H1 (cell line): ENCODE measurements around the gene CDC123. TPM values are rescaled to one million over a fixed set of nuclear protein-coding genes. Genes with fewer than 3 reads are reported as not detected.

Experiments used
- CTCF ChIA-PET: fragments of 300-600 bp; sonication (Branson Sonifier 250); formaldehyde crosslinking; loops from one replicate; lab custom pipeline; 2021; ENCODE audit not compliant: partially characterized antibody; lab: Charles Lee
- POLR2A ChIA-PET: fragments of 300-600 bp; sonication (Branson Sonifier 250); formaldehyde crosslinking; loops from one replicate; lab custom pipeline; 2021; ENCODE audit warnings: inconsistent platforms; ENCODE audit not compliant: partially characterized antibody; lab: Charles Lee
- DNase-seq, 2 experiments: peaks; one replicate each; pipeline versions ENCODE4 v3.0.0 to v3.0.0-alpha.2; 2010 to 2022; ENCODE audit warnings: low spot score in 2 of 2, low read depth in 1 of 2, mixed read lengths in 1 of 2
- FAIRE-seq: peaks from 2 replicates; lab custom pipeline; 2011; peaks lifted over from hg19 to GRCh38; lab: Jason Lieb, UNC
- H2AFZ ChIP-seq: 2 replicates; pipeline ENCODE4 v1.8.1; 2012; ENCODE audit warnings: low read length, inconsistent platforms
- H2AK5ac ChIP-seq: 2 replicates; pipeline ENCODE4 v1.6.1; 2013; ENCODE audit warnings: low read depth, low read length
- H2BK120ac ChIP-seq: replicated peaks from 2 replicates; pipeline ENCODE3; 2013; ENCODE audit warnings: low read depth, low read length, inconsistent platforms
- H2BK12ac ChIP-seq: 2 replicates; pipeline ENCODE4 v1.6.1; 2013; ENCODE audit warnings: low read depth, low read length
- H2BK15ac ChIP-seq: 2 replicates; pipeline ENCODE4 v1.6.1; 2013; ENCODE audit warnings: low read length
- H2BK20ac ChIP-seq: 2 replicates; pipeline ENCODE4 v1.6.1; 2013; ENCODE audit warnings: low read length
- H2BK5ac ChIP-seq: 2 replicates; pipeline ENCODE4 v1.6.1; 2013; ENCODE audit warnings: low read depth, low read length
- H3K14ac ChIP-seq: 2 replicates; pipeline ENCODE4 v1.6.1; 2013; ENCODE audit warnings: inconsistent platforms; ENCODE audit not compliant: insufficient read length
- H3K18ac ChIP-seq: 2 replicates; pipeline ENCODE4 v1.6.1; 2013; ENCODE audit warnings: low read length; ENCODE audit errors: extremely low read depth
- H3K23ac ChIP-seq: 2 replicates; pipeline ENCODE4 v1.6.1; 2013; ENCODE audit warnings: inconsistent platforms; ENCODE audit not compliant: insufficient read length
- H3K23me2 ChIP-seq: 2 replicates; pipeline ENCODE4 v1.6.1; 2013; ENCODE audit warnings: low read depth, low read length
- H3K27ac ChIP-seq: 2 replicates; pipeline ENCODE4 v1.6.1; 2011; ENCODE audit warnings: low read depth, low read length, inconsistent platforms
- H3K27me3 ChIP-seq, 4 experiments: replicated peaks in 1 of 4; 1 replicate in 1 of 4; 2 replicates in 3 of 4; pipeline versions ENCODE4 v1.6.1 to v1.8.1; 2011 to 2013; ENCODE audit warnings: low read length in 3 of 4, mild to moderate bottlenecking in 3 of 4, inconsistent platforms in 2 of 4, mixed read lengths in 2 of 4, moderate library complexity in 1 of 4; ENCODE audit not compliant: control insufficient read depth in 3 of 4, insufficient read depth in 3 of 4; ENCODE audit errors: extremely low read depth in 1 of 4
- H3K36me3 ChIP-seq, 4 experiments: 2 replicates each; pipeline versions ENCODE4 v1.6.1 to v1.8.1; 2011 to 2013; ENCODE audit warnings: mild to moderate bottlenecking in 4 of 4, low read length in 3 of 4, moderate library complexity in 2 of 4, control low read depth in 1 of 4, inconsistent platforms in 1 of 4; ENCODE audit not compliant: insufficient read depth in 4 of 4, control insufficient read depth in 2 of 4
- H3K4ac ChIP-seq: replicated peaks from 2 replicates; pipeline ENCODE3; 2013; ENCODE audit warnings: low read length, low read depth, mixed read lengths, inconsistent platforms; ENCODE audit not compliant: insufficient read length
- H3K4me1 ChIP-seq, 4 experiments: replicated peaks in 1 of 4; 1 replicate in 1 of 4; 2 replicates in 3 of 4; pipeline versions ENCODE4 v1.6.1 to v1.8.1; 2011 to 2013; ENCODE audit warnings: low read length in 3 of 4, inconsistent platforms in 2 of 4, mixed read lengths in 1 of 4; ENCODE audit not compliant: insufficient read depth in 4 of 4, control insufficient read depth in 3 of 4
- H3K4me2 ChIP-seq, 2 experiments: 2 replicates each; pipeline versions ENCODE4 v1.6.1 to v1.8.1; 2011 to 2013; ENCODE audit warnings: low read depth in 2 of 2, low read length in 2 of 2, control low read depth in 1 of 2, inconsistent platforms in 1 of 2, mild to moderate bottlenecking in 1 of 2; ENCODE audit not compliant: insufficient read depth in 1 of 2
- H3K4me3 ChIP-seq, 4 experiments: fragments of 200-600, 300-600 bp in 1 of 4; sonication (generic), shearing (Covaris generic), sonication (Bioruptor Twin) in 1 of 4; 2 replicates each; pipeline versions ENCODE4 v1.5.1 to v1.8.1; 2011 to 2016; ENCODE audit warnings: low read length in 4 of 4, low read depth in 3 of 4, control low read depth in 2 of 4, inconsistent platforms in 2 of 4, mild to moderate bottlenecking in 2 of 4, mixed read lengths in 1 of 4, moderate library complexity in 1 of 4; ENCODE audit not compliant: insufficient read depth in 2 of 4; ENCODE audit errors: extremely low read depth in 1 of 4
- H3K56ac ChIP-seq: replicated peaks from 2 replicates; pipeline ENCODE3; 2013; ENCODE audit warnings: low read depth, mild to moderate bottlenecking, mixed read lengths, low read length, inconsistent platforms; ENCODE audit not compliant: insufficient read length
- H3K79me1 ChIP-seq: 2 replicates; pipeline ENCODE4 v1.6.1; 2013; ENCODE audit warnings: low read depth, low read length, control low read depth
- H3K79me2 ChIP-seq, 2 experiments: 2 replicates each; pipeline versions ENCODE4 v1.6.1 to v1.8.1; 2012 to 2013; ENCODE audit warnings: low read length in 2 of 2, mild to moderate bottlenecking in 2 of 2, inconsistent platforms in 1 of 2; ENCODE audit not compliant: insufficient read depth in 2 of 2, control insufficient read depth in 1 of 2
- H3K9ac ChIP-seq, 4 experiments: replicated peaks in 1 of 4; 1 replicate in 1 of 4; 2 replicates in 3 of 4; pipeline versions ENCODE4 v1.6.1 to v1.8.1; 2011 to 2013; ENCODE audit warnings: low read depth in 3 of 4, low read length in 3 of 4, control low read depth in 2 of 4, mild to moderate bottlenecking in 2 of 4, moderate library complexity in 2 of 4, inconsistent platforms in 1 of 4; ENCODE audit errors: extremely low read depth in 1 of 4
- H3K9me3 ChIP-seq, 2 experiments: 2 replicates each; pipeline versions ENCODE4 v1.6.1 to v1.8.1; 2012 to 2013; ENCODE audit warnings: mild to moderate bottlenecking in 2 of 2, moderate library complexity in 2 of 2, control low read depth in 1 of 2, inconsistent platforms in 1 of 2, low read depth in 1 of 2, low read length in 1 of 2, mixed read lengths in 1 of 2; ENCODE audit not compliant: insufficient read depth in 2 of 2
- H4K20me1 ChIP-seq, 2 experiments: replicated peaks in 1 of 2; 2 replicates each; pipeline versions ENCODE3 to v1.8.1; 2011 to 2013; ENCODE audit warnings: inconsistent platforms in 2 of 2, low read length in 2 of 2, mild to moderate bottlenecking in 1 of 2; ENCODE audit not compliant: insufficient read depth in 2 of 2, control insufficient read depth in 1 of 2
- H4K5ac ChIP-seq: 2 replicates; pipeline ENCODE4 v1.6.1; 2013; ENCODE audit warnings: low read length, low read depth, mixed read lengths, inconsistent platforms; ENCODE audit not compliant: insufficient read length
- H4K8ac ChIP-seq: 2 replicates; pipeline ENCODE4 v1.8.0; 2013; ENCODE audit warnings: mild to moderate bottlenecking, moderate library complexity, low read length, inconsistent platforms; ENCODE audit not compliant: insufficient read depth; ENCODE audit errors: extremely low read depth
- H4K91ac ChIP-seq: replicated peaks from 2 replicates; pipeline ENCODE3; 2013; ENCODE audit warnings: low read length, mixed read lengths, inconsistent platforms; ENCODE audit not compliant: insufficient read length
- CBX5 ChIP-seq: fragments of 300-800, 300-1000 bp; sonication (generic); IDR thresholded peaks from 2 replicates; pipeline ENCODE4 v1.7.1; 2016; ENCODE audit warnings: antibody characterized with exemption, low read length, low read depth
- EGR1 ChIP-seq: IDR thresholded peaks from 2 replicates; pipeline ENCODE4 v1.6.1; 2011; ENCODE audit warnings: low read depth, low read length, borderline replicate concordance
- POLR2AphosphoS5 ChIP-seq: IDR thresholded peaks from 2 replicates; pipeline ENCODE4 v1.6.1; 2011; ENCODE audit warnings: low read depth, low read length
- SIX5 ChIP-seq: IDR thresholded peaks from 2 replicates; pipeline ENCODE4 v1.6.1; 2011; ENCODE audit warnings: mild to moderate bottlenecking, low read depth, low read length
- WGBS, 2 experiments: shearing (Covaris generic) in 1 of 2; methylation state at CpG; one replicate each; pipeline versions ENCODE4 v1.1.6 to v1.1.7; 2013 to 2015; ENCODE audit warnings: low lambda C conversion rate in 2 of 2, mixed read lengths in 2 of 2, inconsistent platforms in 1 of 2, low coverage in 1 of 2, missing lambda C conversion rate in 1 of 2; ENCODE audit not compliant: insufficient replicate concordance in 2 of 2, insufficient coverage in 1 of 2, insufficient read length in 1 of 2; ENCODE audit errors: extremely low coverage in 1 of 2, missing lambda C conversion rate in 1 of 2; 5-methylcytosine and 5-hydroxymethylcytosine counted together
- polyA plus RNA-seq, 7 experiments: library from polyadenylated mRNA; depleted of rRNA in 3 of 7; stranded (reverse) in 5 of 7; unstranded in 2 of 7; fragments of >200 nt in 5 of 7; fragments of 200-250 nt in 2 of 7; gene quantifications; 1 replicate in 5 of 7; 2 replicates in 1 of 7; 4 replicates in 1 of 7; pipeline versions ENCODE4 v1.2.1 to v1.2.3, GENCODE V29; 2011 to 2013; ENCODE audit warnings: missing spikeins in 2 of 7, mixed read lengths in 2 of 7
- total RNA-seq: library from RNA; stranded (reverse); fragmentation: NEBNext Ultra II Directional; extraction: Animal tissue kit (Norgen Biotek cat#: 25700); gene quantifications from 2 replicates; pipeline ENCODE4 v1.2.1, GENCODE V29; 2021

CDC123 gene
- total and polyA plus RNA-seq, 2 of the 8 experiments (the other 6 are each of a cell fraction or from before 2014, with no cell fraction given), result 115 to 202 TPM

GRCh38 chr10:12250181-12250580 lies 54.2 kb downstream of the CDC123 start:
- Histone ChIP-seq H2BK120ac (no peak overlapping the region), H3K79me1 (no peaks in the 10 kb centered on the region), H2BK12ac (no peak overlapping the region), H2BK15ac (no peak overlapping the region), H3K4me1 (no peaks in the 10 kb centered on the region), H3K27ac (no peak overlapping the region), H4K20me1 (no peaks in the 10 kb centered on the region), H3K79me2 (no peaks in the 10 kb centered on the region), H3K4me2 (no peak overlapping the region), H2AK5ac (no peak overlapping the region), H3K4me3 (no peak overlapping the region), H3K9me3 (no peaks in the 10 kb centered on the region), H3K23ac (no peak overlapping the region), H2BK5ac (no peak overlapping the region), H3K18ac (no peak overlapping the region), H4K8ac (no peak overlapping the region; the same call in 1 of the 2 replicates), H4K91ac (no peak overlapping the region), H3K9ac (no peak overlapping the region)
- CTCF ChIA-PET, result interaction anchor here (1.2 to 1.7 kb wide), 3 partner anchors 8 to 462 kb away, joined by 3 to 4 read pairs (median 3); no protein-coding TSS in a partner anchor
- no peak for DNase-seq
- WGBS, 2 experiments, result 96% methylated on average over 10 of the region's 10 CpGs; no CpG with 5 or more reads in 1 of the 2 experiments
- POLR2A ChIA-PET, result interaction anchor here (1.3 to 1.4 kb wide), 2 partner anchors 21 to 55 kb away, joined by 5 to 6 read pairs; partner anchors contain the start of genes CDC123 and NUDT5
- TF ChIP-seq EGR1 (no peak), POLR2AphosphoS5 (no peak), CBX5 (no peak), SIX5 (no peak)
- TF ChIP-seq, all 59 proteins: peak for 0
- Histone ChIP-seq H3K23me2 (no peaks in the 10 kb centered on the region), H2BK20ac (no peak overlapping the region), H3K56ac (no peak overlapping the region), H3K36me3 (peaks cover 5 to 24% (median 14%) of the 10 kb centered on the region in 4 experiments), H3K4ac (no peak overlapping the region), H4K5ac (no peak overlapping the region), H2AFZ (no peak overlapping the region), H3K27me3 (no peaks in the 10 kb centered on the region), H3K14ac (no peak overlapping the region)
- no peak for FAIRE-seq
